22Rv1 (cell line): ENCODE measurements around the gene COL2A1.
A peak's percentile ranks its signal among the peaks of the same experiment; 100 is the strongest.

Source experiments
- H3K27ac ChIP-seq: fragments of 450-650 bp; 2 replicates; pipeline ENCODE4 v1.5.1; 2017
- CTCF ChIP-seq: fragments of 450-650 bp; IDR thresholded peaks from 2 replicates; pipeline ENCODE4 v1.5.1; 2017; ENCODE audit warnings: mild to moderate bottlenecking
- ZFX ChIP-seq: fragments of 450-650 bp; IDR thresholded peaks from 2 replicates; pipeline ENCODE4 v1.6.1; 2017; ENCODE audit warnings: antibody characterized with exemption, borderline replicate concordance

Gene COL2A1

GRCh38 chr12:48003226-48004052, 837 bp downstream of the COL2A1 start:
- TF ChIP-seq CTCF (peak; percentile 18), ZFX (no peak)
- H3K27ac ChIP-seq = no peak overlapping the region

- H3K27ac ChIP-seq = no peak overlapping the region
- no peak for TF ChIP-seq CTCF
- TF ChIP-seq ZFX = no peak
Measured at GRCh38 chr12:48002773-48003218, 1.5 kb downstream of the COL2A1 start.

- TF ChIP-seq ZFX = no peak
- no peak for TF ChIP-seq CTCF
- H3K27ac ChIP-seq = peak overlapping the region; percentile 67; the same call in 1 of the 2 replicates
Measured at GRCh38 chr12:48002414-48002730, 1.9 kb downstream of the COL2A1 start.

GRCh38 chr12:48001505-48002413, 2.5 kb downstream of the COL2A1 start:
- TF ChIP-seq ZFX (no peak), CTCF (no peak)
- H3K27ac ChIP-seq = peak overlapping the region; percentile 67

GRCh38 chr12:48000878-48001504, 3.3 kb downstream of the COL2A1 start:
- peak overlapping the region; percentile 67 for H3K27ac ChIP-seq

GRCh38 chr12:47999816-48000215, 4.5 kb downstream of the COL2A1 start:
- no peak for TF ChIP-seq ZFX
- TF ChIP-seq CTCF = no peak
- no peak overlapping the region for H3K27ac ChIP-seq

More at GRCh38 chr12:48000878-48001504, 3.3 kb downstream of the COL2A1 start:
- TF ChIP-seq ZFX (no peak), CTCF (peak; percentile 22)
